ENCODE measurements around the gene UBE3B.

GRCh38 chr12:109477185-109477962 lies at the start of gene UBE3B, which contains the start of gene KCTD10:
- TF ChIP-seq POLR2A (IDR thresholded peaks at IDR 0.05; ENCODE audit: extremely low read depth, insufficient read length), result peak; percentile 60
- TF ChIP-seq, protein P1, sequence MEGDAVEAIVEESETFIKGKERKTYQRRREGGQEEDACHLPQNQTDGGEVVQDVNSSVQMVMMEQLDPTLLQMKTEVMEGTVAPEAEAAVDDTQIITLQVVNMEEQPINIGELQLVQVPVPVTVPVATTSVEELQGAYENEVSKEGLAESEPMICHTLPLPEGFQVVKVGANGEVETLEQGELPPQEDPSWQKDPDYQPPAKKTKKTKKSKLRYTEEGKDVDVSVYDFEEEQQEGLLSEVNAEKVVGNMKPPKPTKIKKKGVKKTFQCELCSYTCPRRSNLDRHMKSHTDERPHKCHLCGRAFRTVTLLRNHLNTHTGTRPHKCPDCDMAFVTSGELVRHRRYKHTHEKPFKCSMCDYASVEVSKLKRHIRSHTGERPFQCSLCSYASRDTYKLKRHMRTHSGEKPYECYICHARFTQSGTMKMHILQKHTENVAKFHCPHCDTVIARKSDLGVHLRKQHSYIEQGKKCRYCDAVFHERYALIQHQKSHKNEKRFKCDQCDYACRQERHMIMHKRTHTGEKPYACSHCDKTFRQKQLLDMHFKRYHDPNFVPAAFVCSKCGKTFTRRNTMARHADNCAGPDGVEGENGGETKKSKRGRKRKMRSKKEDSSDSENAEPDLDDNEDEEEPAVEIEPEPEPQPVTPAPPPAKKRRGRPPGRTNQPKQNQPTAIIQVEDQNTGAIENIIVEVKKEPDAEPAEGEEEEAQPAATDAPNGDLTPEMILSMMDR (IDR thresholded peaks at IDR 0.05; ENCODE audit: low read depth, low read length), result no peak
- TF ChIP-seq, protein P2, sequence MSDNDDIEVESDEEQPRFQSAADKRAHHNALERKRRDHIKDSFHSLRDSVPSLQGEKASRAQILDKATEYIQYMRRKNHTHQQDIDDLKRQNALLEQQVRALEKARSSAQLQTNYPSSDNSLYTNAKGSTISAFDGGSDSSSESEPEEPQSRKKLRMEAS (IDR thresholded peaks at IDR 0.05; ENCODE audit: low read depth, low read length), result 0 out of 2 replicates have a peak, but pooled peaks have one; percentile 16
- 0 out of 2 replicates have a peak, but pooled peaks have one; percentile 15 for TF ChIP-seq MYC (IDR thresholded peaks at IDR 0.05; ENCODE audit: low read depth, low read length)

All from NB4 (cell line).